Activated T-cell treated with anti-CD3 and anti-CD28 coated beads, Interleukin-2, amount 50 U/mL, for 4 hours (primary cell): ENCODE results near the gene KRT86. TPM values are rescaled to one million over a fixed set of nuclear protein-coding genes. Genes with fewer than 3 reads are reported as not detected.

ENCODE experiments used
- ATAC-seq, 2 donors: fragments of 200-7000 bp; cut with Tn5 transposase; one replicate each; pipeline ENCODE4 v1.10.0; 2021
- DNase-seq: peaks from one replicate; pipeline ENCODE4 v3.0.0-alpha.2; 2020
- H3K27me3 Mint-ChIP-seq: one replicate; pipeline ENCODE4 v1.8.0; 2021; ENCODE audit warnings: low read depth, mixed read lengths
- H3K36me3 Mint-ChIP-seq: one replicate; pipeline ENCODE4 v1.8.0; 2022; ENCODE audit warnings: mixed read lengths; ENCODE audit not compliant: insufficient read depth
- H3K4me1 Mint-ChIP-seq: one replicate; pipeline ENCODE4 v1.8.0; 2021; ENCODE audit warnings: low read depth, mixed read lengths
- H3K4me3 Mint-ChIP-seq: one replicate; pipeline ENCODE4 v1.8.0; 2021; ENCODE audit warnings: mild to moderate bottlenecking, moderate library complexity, mixed read lengths
- H3K9me3 Mint-ChIP-seq: one replicate; pipeline ENCODE4 v1.8.0; 2021; ENCODE audit warnings: mixed read lengths
- total RNA-seq, 3 donors: library from RNA; stranded (reverse); gene quantifications; one replicate each; pipeline ENCODE4 v1.2.1, GENCODE V29; 2021

The KRT86 gene
- total RNA-seq, 3 donors from 2014 or later: not detected

DNA sequence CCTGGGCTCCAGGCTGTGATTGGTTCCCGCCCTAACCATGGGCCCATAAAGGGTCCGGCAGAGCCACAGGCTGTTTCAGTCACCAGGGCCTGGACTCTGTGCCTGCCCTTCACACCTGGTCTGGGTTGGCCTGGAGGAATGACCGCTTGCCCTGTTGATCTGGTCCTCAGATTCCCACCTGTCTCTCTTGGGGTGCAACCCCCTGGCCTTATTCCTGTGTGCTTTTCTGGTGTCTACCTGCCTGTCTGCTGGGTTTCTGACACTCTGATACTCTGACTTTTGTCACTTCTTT lies 49.7 kb downstream of the KRT86 start:
- H3K9me3 Mint-ChIP-seq: no peaks in the 10 kb centered on the region
- ATAC-seq: no peak
- peaks cover 28% of the 10 kb centered on the region for H3K27me3 Mint-ChIP-seq
- DNase-seq: no peak
- no peaks in the 10 kb centered on the region for H3K36me3 Mint-ChIP-seq
- peaks cover 10% of the 10 kb centered on the region for H3K4me1 Mint-ChIP-seq
- H3K4me3 Mint-ChIP-seq: no peak overlapping the region

- ATAC-seq (peak; percentile 97 to 98), DNase-seq (peak; percentile 73)
- Mint-ChIP-seq H3K36me3 (no peaks in the 10 kb centered on the region), H3K4me1 (peaks cover 10% of the 10 kb centered on the region), H3K4me3 (no peak overlapping the region), H3K27me3 (peaks cover 12% of the 10 kb centered on the region), H3K9me3 (no peaks in the 10 kb centered on the region)
These were observed 52.8 kb downstream of the KRT86 start for GRCh38 chr12:52327052-52327829.

- no peak for ATAC-seq
These were observed 53.5 kb downstream of the KRT86 start for GRCh38 chr12:52327830-52328500.

DNA sequence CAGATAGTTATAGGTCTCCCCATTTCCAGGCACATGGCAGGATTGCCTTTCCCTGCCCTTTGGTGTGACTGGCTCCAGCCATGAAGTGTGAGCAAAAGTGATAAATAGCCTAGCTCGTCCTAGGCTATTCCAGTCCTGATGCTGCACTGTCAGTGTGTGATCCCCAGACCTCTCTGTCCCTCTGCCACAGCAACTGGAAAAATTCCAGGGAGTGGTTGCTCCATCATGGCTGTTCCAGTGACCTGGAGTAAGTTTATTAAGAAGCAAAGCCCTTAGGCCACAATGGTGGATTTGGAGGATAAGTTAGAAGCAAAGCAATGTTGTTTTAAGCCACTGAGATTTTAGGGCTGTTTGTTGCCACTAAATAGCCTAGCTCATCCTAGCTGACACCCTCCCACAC lies 56.6 kb downstream of the KRT86 start:
- peaks cover 3% of the 10 kb centered on the region for H3K27me3 Mint-ChIP-seq
- DNase-seq (no peak), ATAC-seq (no peak)
- H3K36me3 Mint-ChIP-seq: no peaks in the 10 kb centered on the region
- no peak overlapping the region for H3K4me3 Mint-ChIP-seq
- H3K9me3 Mint-ChIP-seq: no peaks in the 10 kb centered on the region
- peaks cover 10% of the 10 kb centered on the region for H3K4me1 Mint-ChIP-seq

More at GRCh38 chr12:52327830-52328500, 53.5 kb downstream of the KRT86 start:
- Mint-ChIP-seq H3K4me3 (no peak overlapping the region), H3K36me3 (no peaks in the 10 kb centered on the region), H3K4me1 (peaks cover 10% of the 10 kb centered on the region), H3K9me3 (no peaks in the 10 kb centered on the region), H3K27me3 (peaks cover 7% of the 10 kb centered on the region)
- DNase-seq: no peak

GRCh38 chr12:52331833-52332232 lies 57.4 kb downstream of the KRT86 start:
- H3K4me1 Mint-ChIP-seq: peaks cover 10% of the 10 kb centered on the region
- H3K36me3 Mint-ChIP-seq: no peaks in the 10 kb centered on the region
- no peak overlapping the region for H3K4me3 Mint-ChIP-seq
- H3K27me3 Mint-ChIP-seq: peaks cover 3% of the 10 kb centered on the region
- H3K9me3 Mint-ChIP-seq: peaks cover 5% of the 10 kb centered on the region
- no peak for DNase-seq
- no peak for ATAC-seq

DNA sequence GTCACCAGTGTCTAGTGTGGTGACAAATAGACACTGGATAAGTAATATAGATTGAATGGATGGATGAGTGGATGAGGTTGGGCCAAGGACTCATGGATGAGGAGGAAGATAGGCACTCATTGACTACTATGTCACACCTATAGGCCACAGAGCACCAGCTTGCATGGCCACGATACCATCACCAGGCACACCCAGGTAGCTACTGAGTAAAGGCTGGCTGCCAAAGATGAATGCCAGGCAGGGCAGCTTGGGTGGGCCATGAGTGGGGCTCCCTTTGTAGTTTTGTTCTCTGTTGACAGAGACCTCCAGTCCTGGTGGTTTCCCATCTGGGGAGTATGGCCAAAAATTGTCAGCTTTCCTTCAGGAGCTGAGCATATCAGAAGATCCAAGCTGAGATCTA lies 57.9 kb downstream of the KRT86 start:
- no peak for ATAC-seq
- Mint-ChIP-seq H3K36me3 (no peaks in the 10 kb centered on the region), H3K4me1 (peaks cover 6% of the 10 kb centered on the region)

GRCh38 chr12:52333321-52333720 lies 58.9 kb downstream of the KRT86 start:
- no peaks in the 10 kb centered on the region for H3K4me1 Mint-ChIP-seq
- H3K27me3 Mint-ChIP-seq: peaks cover 3% of the 10 kb centered on the region
- no peak overlapping the region for H3K4me3 Mint-ChIP-seq
- peaks cover 6% of the 10 kb centered on the region for H3K9me3 Mint-ChIP-seq
- DNase-seq (no peak), ATAC-seq (no peak)
- no peaks in the 10 kb centered on the region for H3K36me3 Mint-ChIP-seq

More for the DNA sequence above, 57.9 kb downstream of the KRT86 start:
- no peak for DNase-seq
- peaks cover 6% of the 10 kb centered on the region for H3K9me3 Mint-ChIP-seq
- peaks cover 3% of the 10 kb centered on the region for H3K27me3 Mint-ChIP-seq
- no peak overlapping the region for H3K4me3 Mint-ChIP-seq

GRCh38 chr12:52334185-52334584 lies 59.7 kb downstream of the KRT86 start:
- no peaks in the 10 kb centered on the region for H3K36me3 Mint-ChIP-seq
- H3K4me1 Mint-ChIP-seq: no peaks in the 10 kb centered on the region
- DNase-seq: no peak

DNA sequence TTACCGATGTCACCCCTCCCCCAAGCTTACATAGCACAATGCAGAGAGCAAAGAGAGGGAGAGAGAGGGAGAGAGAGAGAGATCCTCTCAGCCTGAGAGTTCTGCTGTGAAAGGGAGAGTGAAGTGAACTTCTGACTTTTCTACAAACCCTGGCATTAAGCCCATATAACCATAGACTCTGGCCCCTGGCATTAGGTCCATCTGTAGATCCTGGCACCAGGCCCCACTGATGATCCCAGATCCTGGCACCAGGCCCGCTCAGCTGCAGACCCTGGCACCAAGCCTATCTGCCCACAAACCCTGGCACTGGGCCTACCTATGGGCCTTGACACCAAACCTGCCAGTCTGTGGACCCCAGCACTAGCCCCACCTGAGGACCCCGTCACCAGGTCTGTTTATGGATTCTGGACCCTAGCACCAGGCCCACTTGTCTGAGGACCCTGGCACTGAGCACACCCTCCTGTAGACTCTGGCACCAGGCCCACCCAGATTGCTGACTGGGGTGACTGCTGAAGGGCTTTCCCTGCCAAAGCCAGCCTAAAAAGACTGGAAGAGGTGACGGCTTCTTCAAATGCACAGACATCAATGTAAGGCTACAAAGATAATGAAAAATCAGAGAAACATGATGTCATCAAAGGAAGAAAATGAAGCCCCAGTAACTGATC lies 61.3 kb downstream of the KRT86 start:
- H3K4me3 Mint-ChIP-seq: no peak overlapping the region
- peaks cover 6% of the 10 kb centered on the region for H3K9me3 Mint-ChIP-seq
- peaks cover 5% of the 10 kb centered on the region for H3K27me3 Mint-ChIP-seq
- no peak for ATAC-seq
- H3K36me3 Mint-ChIP-seq: no peaks in the 10 kb centered on the region
- no peaks in the 10 kb centered on the region for H3K4me1 Mint-ChIP-seq
- no peak for DNase-seq

More at GRCh38 chr12:52334185-52334584, 59.7 kb downstream of the KRT86 start:
- Mint-ChIP-seq H3K4me3 (no peak overlapping the region), H3K27me3 (peaks cover 3% of the 10 kb centered on the region), H3K9me3 (peaks cover 6% of the 10 kb centered on the region)
- ATAC-seq: no peak

DNA sequence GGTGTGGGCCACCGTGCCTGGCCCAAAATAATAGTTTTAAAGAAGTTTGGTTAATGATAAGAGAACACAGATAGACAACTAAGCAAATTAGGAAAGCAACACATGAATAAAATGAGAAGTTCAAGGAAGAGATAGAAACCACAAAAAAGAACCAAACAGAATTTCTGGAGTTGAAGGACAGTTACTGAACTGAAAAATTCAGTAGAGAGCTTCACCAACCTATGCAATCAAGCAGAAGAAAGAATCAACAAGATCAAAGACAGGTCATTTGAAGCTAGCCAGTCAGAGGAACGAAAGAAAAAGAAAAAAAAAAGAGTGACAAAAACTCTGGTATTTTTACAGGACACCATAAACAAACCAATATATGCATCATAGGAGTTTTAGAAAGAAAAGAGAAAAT lies 62.2 kb downstream of the KRT86 start:
- Mint-ChIP-seq H3K4me3 (no peak overlapping the region), H3K4me1 (no peaks in the 10 kb centered on the region), H3K36me3 (no peaks in the 10 kb centered on the region), H3K27me3 (peaks cover 5% of the 10 kb centered on the region), H3K9me3 (peaks cover 6% of the 10 kb centered on the region)
- no peak for DNase-seq
- no peak for ATAC-seq

- no peak for DNase-seq
- H3K36me3 Mint-ChIP-seq: no peaks in the 10 kb centered on the region
- H3K9me3 Mint-ChIP-seq: peaks cover 6% of the 10 kb centered on the region
- H3K4me3 Mint-ChIP-seq: no peak overlapping the region
- peaks cover 5% of the 10 kb centered on the region for H3K27me3 Mint-ChIP-seq
- no peaks in the 10 kb centered on the region for H3K4me1 Mint-ChIP-seq
- no peak for ATAC-seq
These were observed 62.6 kb downstream of the KRT86 start for GRCh38 chr12:52337054-52337453.

GRCh38 chr12:52338241-52338960 lies 64.0 kb downstream of the KRT86 start:
- ATAC-seq (no peak), DNase-seq (no peak)
- Mint-ChIP-seq H3K9me3 (peaks cover 6% of the 10 kb centered on the region), H3K36me3 (no peaks in the 10 kb centered on the region), H3K27me3 (peaks cover 5% of the 10 kb centered on the region), H3K4me1 (no peaks in the 10 kb centered on the region), H3K4me3 (no peak overlapping the region)

DNA sequence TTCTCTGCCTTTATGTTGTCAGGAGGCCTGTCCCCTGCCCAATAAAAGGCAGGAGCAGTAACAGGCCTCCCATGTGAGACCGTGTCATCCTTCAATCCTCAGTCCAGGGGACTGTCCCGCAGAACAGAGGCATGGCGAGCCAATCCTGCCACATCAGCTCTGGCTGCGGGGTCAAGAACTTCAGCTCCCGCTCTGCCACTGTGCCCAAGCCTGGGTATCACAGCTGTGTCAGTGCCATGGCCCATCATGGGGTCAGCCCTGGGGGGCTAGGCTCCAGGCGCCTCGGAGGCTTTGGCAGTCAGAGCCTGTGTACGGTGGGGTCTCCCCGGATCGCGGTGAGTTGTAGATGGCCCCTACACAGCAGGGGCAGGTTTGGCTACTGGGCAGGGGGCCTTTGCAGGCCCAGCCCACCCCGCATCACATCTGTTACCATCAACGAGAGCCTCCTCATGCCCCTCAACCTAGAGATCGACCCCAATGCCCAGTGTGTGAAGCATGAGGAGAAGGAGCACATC lies 66.7 kb downstream of the KRT86 start:
- H3K4me3 Mint-ChIP-seq: no peak overlapping the region
- no peaks in the 10 kb centered on the region for H3K36me3 Mint-ChIP-seq
- ATAC-seq (no peak), DNase-seq (no peak)
- H3K27me3 Mint-ChIP-seq: peaks cover 5% of the 10 kb centered on the region
- H3K9me3 Mint-ChIP-seq: peaks cover 6% of the 10 kb centered on the region
- H3K4me1 Mint-ChIP-seq: no peaks in the 10 kb centered on the region
